Measurements from ENCODE around the gene SLCO2A1. TPM values are rescaled to one million over a fixed set of nuclear protein-coding genes. Genes with fewer than 3 reads are reported as not detected.
A peak's percentile ranks its signal among the peaks of the same experiment; 100 is the strongest.

Gene SLCO2A1
- total RNA-seq, 4 donors from 2014 or later = 3.3 to 18.9 (median 6.0) TPM

DNA sequence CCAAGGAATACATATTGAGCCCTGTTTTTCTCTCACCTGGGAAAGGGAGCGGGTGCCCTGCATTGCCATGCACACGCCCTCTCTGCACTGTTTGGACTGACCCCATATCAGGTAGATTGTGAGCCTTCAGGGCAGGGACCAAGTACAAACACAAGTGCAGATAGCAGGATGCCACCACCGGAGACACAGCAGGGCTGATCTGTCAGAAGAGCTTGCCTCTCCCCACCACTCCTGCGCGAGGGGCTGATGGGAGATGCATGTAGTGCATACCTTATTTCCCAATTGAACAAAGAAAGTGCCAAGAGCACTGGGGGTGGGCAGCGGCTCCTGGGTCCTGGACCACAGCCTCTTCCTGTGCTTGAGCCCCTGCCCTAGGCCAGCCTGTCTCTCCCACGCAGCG, 9.0 kb upstream of the SLCO2A1 start:
- Histone ChIP-seq H3K27me3 (no peaks in the 10 kb centered on the region), H3K36me3 (no peaks in the 10 kb centered on the region), H3K27ac (peak overlapping the region in 1 of 4 donors; percentile 61), H3K4me1 (peaks cover 0 to 27% (median 0%) of the 10 kb centered on the region in 3 donors), H3K4me3 (no peak overlapping the region), H3K9me3 (no peaks in the 10 kb centered on the region)
- whole genome bisulfite sequencing, 2 donors = 82 to 97% methylated on average over 6 of the region's 8 CpGs
- DNase-seq = no peak
- no peak for TF ChIP-seq POLR2A (IDR thresholded peaks at IDR 0.05)
- TF ChIP-seq, protein P1, sequence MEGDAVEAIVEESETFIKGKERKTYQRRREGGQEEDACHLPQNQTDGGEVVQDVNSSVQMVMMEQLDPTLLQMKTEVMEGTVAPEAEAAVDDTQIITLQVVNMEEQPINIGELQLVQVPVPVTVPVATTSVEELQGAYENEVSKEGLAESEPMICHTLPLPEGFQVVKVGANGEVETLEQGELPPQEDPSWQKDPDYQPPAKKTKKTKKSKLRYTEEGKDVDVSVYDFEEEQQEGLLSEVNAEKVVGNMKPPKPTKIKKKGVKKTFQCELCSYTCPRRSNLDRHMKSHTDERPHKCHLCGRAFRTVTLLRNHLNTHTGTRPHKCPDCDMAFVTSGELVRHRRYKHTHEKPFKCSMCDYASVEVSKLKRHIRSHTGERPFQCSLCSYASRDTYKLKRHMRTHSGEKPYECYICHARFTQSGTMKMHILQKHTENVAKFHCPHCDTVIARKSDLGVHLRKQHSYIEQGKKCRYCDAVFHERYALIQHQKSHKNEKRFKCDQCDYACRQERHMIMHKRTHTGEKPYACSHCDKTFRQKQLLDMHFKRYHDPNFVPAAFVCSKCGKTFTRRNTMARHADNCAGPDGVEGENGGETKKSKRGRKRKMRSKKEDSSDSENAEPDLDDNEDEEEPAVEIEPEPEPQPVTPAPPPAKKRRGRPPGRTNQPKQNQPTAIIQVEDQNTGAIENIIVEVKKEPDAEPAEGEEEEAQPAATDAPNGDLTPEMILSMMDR (IDR thresholded peaks at IDR 0.05) = no peak
- intact Hi-C loops (cut with DNase I) = no loop called here

DNA sequence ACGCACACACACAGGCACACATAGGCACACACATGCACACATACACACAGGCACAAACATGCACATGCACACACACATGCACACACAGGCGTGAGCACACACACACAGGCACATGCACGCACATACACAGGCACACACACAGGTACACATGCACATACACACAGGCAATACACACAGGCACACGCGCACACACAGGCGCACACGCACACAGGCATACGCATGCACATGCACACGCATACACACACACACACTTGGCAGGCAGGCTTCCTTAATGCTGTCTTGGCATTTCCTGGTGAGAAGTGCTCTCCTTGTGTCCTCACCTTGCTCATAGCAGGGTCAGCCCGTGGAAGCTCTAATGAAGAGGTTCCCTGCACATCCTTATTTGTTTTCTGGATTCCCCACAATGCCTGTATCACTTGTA, 8.4 kb upstream of the SLCO2A1 start:
- no peaks in the 10 kb centered on the region for H3K9me3 ChIP-seq
- no peak overlapping the region for H3K4me3 ChIP-seq
- H3K4me1 ChIP-seq = peaks cover 0 to 27% (median 0%) of the 10 kb centered on the region in 3 donors
- no peak for DNase-seq
- H3K27ac ChIP-seq = no peak overlapping the region
- TF ChIP-seq, protein P1 (IDR thresholded peaks at IDR 0.05) = no peak
- no peak for TF ChIP-seq POLR2A (IDR thresholded peaks at IDR 0.05)
- H3K36me3 ChIP-seq = no peaks in the 10 kb centered on the region
- no peaks in the 10 kb centered on the region for H3K27me3 ChIP-seq
- 78 to 90% methylated on average over 7 to 10 of the region's 10 CpGs for WGBS, 2 donors
- intact Hi-C loops (cut with DNase I) = no loop called here

DNA sequence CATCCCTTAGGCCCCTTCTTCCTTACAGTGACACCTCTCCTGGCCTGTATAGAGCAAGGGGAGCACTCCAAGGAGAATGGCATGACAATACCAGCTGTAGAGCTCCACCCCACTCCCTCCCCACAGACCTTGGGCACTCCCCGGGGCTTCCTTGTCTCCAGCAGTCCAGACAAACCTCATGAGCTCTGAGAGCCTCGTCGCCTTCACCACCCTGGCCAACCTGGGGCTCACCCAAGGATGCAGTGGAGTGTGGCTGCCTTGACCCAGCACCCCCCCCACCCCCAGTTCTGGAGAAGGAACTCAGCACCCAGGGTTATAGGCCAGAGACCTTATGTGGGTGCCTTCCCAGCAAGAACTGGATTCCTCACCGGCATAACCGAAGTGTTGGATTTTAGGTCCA, 7.4 kb upstream of the SLCO2A1 start:
- Histone ChIP-seq H3K27ac (no peak overlapping the region), H3K4me1 (peaks cover 0 to 27% (median 0%) of the 10 kb centered on the region in 3 donors), H3K27me3 (no peaks in the 10 kb centered on the region), H3K9me3 (no peaks in the 10 kb centered on the region), H3K36me3 (no peaks in the 10 kb centered on the region), H3K4me3 (no peak overlapping the region)
- DNase-seq = no peak
- intact Hi-C loops (cut with DNase I) = no loop called here
- 61% methylated on average over 2 of the region's 5 CpGs; no CpG with 5 or more reads in 1 of the 2 donors for WGBS, 2 donors
- TF ChIP-seq POLR2A (IDR thresholded peaks at IDR 0.05) = no peak
- TF ChIP-seq, protein P1 (IDR thresholded peaks at IDR 0.05) = no peak

DNA sequence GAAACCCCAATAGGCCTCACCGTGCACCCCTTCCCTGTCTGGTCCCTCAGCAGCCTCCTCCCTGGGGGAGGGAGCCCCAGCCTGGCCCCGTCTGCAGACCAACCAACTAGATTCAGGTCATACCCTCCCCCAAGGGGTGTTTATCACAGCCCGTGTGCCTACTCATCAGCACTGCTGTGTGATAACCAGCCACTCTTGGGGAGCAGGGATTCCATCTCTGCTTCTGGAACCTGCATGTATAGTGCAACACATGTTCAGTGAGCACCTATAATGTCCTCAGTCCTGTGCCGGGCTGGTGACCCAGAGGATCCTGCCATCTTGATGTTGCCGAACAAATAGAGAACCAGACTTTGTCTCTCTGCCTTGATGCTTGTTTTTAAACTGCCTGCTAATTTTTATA, 6.6 kb upstream of the SLCO2A1 start:
- DNase-seq = no peak
- TF ChIP-seq POLR2A (IDR thresholded peaks at IDR 0.05) = no peak
- TF ChIP-seq, protein P1 (IDR thresholded peaks at IDR 0.05) = no peak
- no peak overlapping the region for H3K4me3 ChIP-seq
- no peaks in the 10 kb centered on the region for H3K36me3 ChIP-seq
- no peak overlapping the region for H3K27ac ChIP-seq
- H3K4me1 ChIP-seq = peaks cover 0 to 27% (median 0%) of the 10 kb centered on the region in 3 donors
- peaks cover 0 to under 1% (median 0%) of the 10 kb centered on the region in 4 donors for H3K27me3 ChIP-seq
- 87 to 93% methylated on average over 3 to 4 of the region's 5 CpGs for WGBS, 2 donors
- intact Hi-C loops (cut with DNase I) = no loop called here
- H3K9me3 ChIP-seq = no peaks in the 10 kb centered on the region

DNA sequence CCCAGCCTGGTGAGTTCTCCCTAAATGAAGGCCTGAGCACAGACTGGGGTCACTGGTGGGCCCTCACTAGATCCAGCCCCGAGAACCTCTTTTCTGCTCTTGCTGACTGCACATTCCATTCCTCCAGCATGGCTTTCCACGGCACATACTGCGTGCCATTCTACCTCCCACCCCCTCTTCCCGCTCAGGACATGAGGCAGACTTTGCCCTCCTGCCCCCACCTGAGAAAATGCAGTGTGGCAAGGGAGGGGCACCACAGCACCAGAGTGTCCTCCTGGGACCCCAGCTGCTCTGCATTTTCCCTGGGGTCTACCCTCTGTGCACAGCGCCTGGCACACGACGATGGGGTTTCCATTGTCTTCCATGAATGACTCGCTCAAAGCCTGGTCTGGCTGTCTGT, 6.1 kb upstream of the SLCO2A1 start:
- DNase-seq = no peak

More for the DNA sequence above, 6.1 kb upstream of the SLCO2A1 start:
- Histone ChIP-seq H3K9me3 (no peaks in the 10 kb centered on the region), H3K27me3 (peaks cover 0 to 5% (median 0%) of the 10 kb centered on the region in 4 donors), H3K27ac (no peak overlapping the region), H3K4me3 (no peak overlapping the region), H3K36me3 (no peaks in the 10 kb centered on the region), H3K4me1 (peaks cover 0 to 30% (median 0%) of the 10 kb centered on the region in 3 donors)
- intact Hi-C loops (cut with DNase I) = no loop called here
- TF ChIP-seq, protein P1 (IDR thresholded peaks at IDR 0.05) = no peak
- TF ChIP-seq POLR2A (IDR thresholded peaks at IDR 0.05) = no peak
- WGBS, 2 donors = 80 to 82% methylated on average over 7 to 8 of the region's 8 CpGs
